Measurements from ENCODE around the gene RBCK1.
"Not testable (repeated sequence)": the region's sequence is repeated elsewhere in the genome, so short reads cannot be mapped to it uniquely, and the experiment has no call there.

Gene RBCK1

GRCh38 chr20:476561-477249 is 68.6 kb downstream of the RBCK1 start:
- DNase-seq, result not testable (repeated sequence)

- no peak for DNase-seq
Observed at GRCh38 chr20:478010-478948, 70.2 kb downstream of the RBCK1 start.

- DNase-seq, result peak; percentile 48
Observed at GRCh38 chr20:478949-479429, 70.9 kb downstream of the RBCK1 start.

GRCh38 chr20:479487-479886 is 71.4 kb downstream of the RBCK1 start:
- DNase-seq, result no peak

GRCh38 chr20:480044-480443 is 71.9 kb downstream of the RBCK1 start:
- no peak for DNase-seq

- DNase-seq, result no peak
Observed at GRCh38 chr20:481167-481566, 73.1 kb downstream of the RBCK1 start.
